Testis (tissue), 3 donors: ENCODE data around the gene PODXL2. TPM values are rescaled to one million over a fixed set of nuclear protein-coding genes. Genes with fewer than 3 reads are reported as not detected.

ENCODE experiments used
- DNase-seq: peaks from one replicate; pipeline ENCODE4 v3.0.0-alpha.2; 2019
- H3K27ac ChIP-seq, 2 donors: fragments of 200-600 bp; sonication (generic); one replicate each; pipeline ENCODE4 v1.5.1; 2019
- H3K27me3 ChIP-seq: fragments of 200-600 bp; sonication (generic); one replicate; pipeline ENCODE4 v1.5.1; 2019
- H3K36me3 ChIP-seq: fragments of 200-600 bp; sonication (generic); one replicate; pipeline ENCODE4 v1.5.1; 2017; ENCODE audit warnings: low read depth; ENCODE audit errors: missing control alignments
- H3K4me1 ChIP-seq: fragments of 200-600 bp; sonication (generic); one replicate; pipeline ENCODE4 v1.5.1; 2019
- H3K4me3 ChIP-seq, 2 donors: fragments of 200-600 bp; sonication (generic); one replicate each; pipeline ENCODE4 v1.5.1; 2017 to 2019
- H3K9me3 ChIP-seq: fragments of 200-600 bp; sonication (generic); one replicate; pipeline ENCODE4 v1.5.1; 2017
- CTCF ChIP-seq, 3 experiments: fragments of 450-650 bp in 2 of 3; fragments of 200-600 bp in 1 of 3; sonication (generic) in 1 of 3; IDR thresholded peaks; one replicate each; pipeline ENCODE4 v1.5.1; 2016 to 2019; ENCODE audit warnings: antibody characterized with exemption in 3 of 3, mild to moderate bottlenecking in 2 of 3, moderate library complexity in 1 of 3
- POLR2A ChIP-seq: fragments of 450-650 bp; IDR thresholded peaks from one replicate; pipeline ENCODE4 v1.6.1; 2017; ENCODE audit warnings: antibody characterized with exemption, mild to moderate bottlenecking, moderate library complexity
- WGBS, 2 donors: methylation state at CpG; one replicate each; pipeline ENCODE4 v1.1.5; 2018; 5-methylcytosine and 5-hydroxymethylcytosine counted together
- intact Hi-C: fragments of 100-400 bp; cut with DNase I; formaldehyde crosslinking; loops from one replicate; pipeline ENCODE4 v1.15.1; 2023; ENCODE audit warnings: low total_unique reads
- polyA plus RNA-seq: library from polyadenylated mRNA; stranded (reverse); fragments of 350-450 nt; fragmentation: Illumina TruSeq; extraction: RNeasy Lipid Tissue Mini Kit (QIAGEN cat#74804); gene quantifications from one replicate; pipeline ENCODE4 v1.2.3, GENCODE V29; 2014; ENCODE audit warnings: low read depth, low replicate concordance; ENCODE audit not compliant: insufficient read depth
- total RNA-seq, 2 donors: library from RNA; depleted of rRNA; stranded (reverse); fragments of >200 nt; gene quantifications; one replicate each; pipeline ENCODE4 v1.2.3, GENCODE V29; 2016

Gene PODXL2
- total and polyA plus RNA-seq, 3 donors from 2014 or later: 51.3 to 88.8 (median 71.9) TPM

GRCh38 chr3:127673191-127674100 lies 44.5 kb downstream of the PODXL2 start:
- peak overlapping the region; percentile 33 to 88 for H3K27ac ChIP-seq
- TF ChIP-seq POLR2A (no peak), CTCF (IDR thresholded peaks at IDR 0.05) (no peak)
- peaks cover 17% of the 10 kb centered on the region for H3K4me1 ChIP-seq
- intact Hi-C loops: no loop called here
- no peaks in the 10 kb centered on the region for H3K27me3 ChIP-seq
- no peaks in the 10 kb centered on the region for H3K36me3 ChIP-seq
- peak; percentile 36 for DNase-seq
- peak overlapping the region; percentile 82 to 84 for H3K4me3 ChIP-seq
- WGBS, 2 donors: 12 to 25% methylated on average over 15 to 49 of the region's 51 CpGs
- no peaks in the 10 kb centered on the region for H3K9me3 ChIP-seq

- 70 to 75% methylated on average over 16 to 17 of the region's 17 CpGs for WGBS, 2 donors
- Histone ChIP-seq H3K27me3 (no peaks in the 10 kb centered on the region), H3K4me1 (peaks cover 17% of the 10 kb centered on the region), H3K36me3 (no peaks in the 10 kb centered on the region), H3K4me3 (peak overlapping the region in 1 of 2 donors; percentile 82), H3K9me3 (no peaks in the 10 kb centered on the region), H3K27ac (peak overlapping the region in 1 of 2 donors; percentile 88)
- DNase-seq: no peak
- no peak for TF ChIP-seq POLR2A
- no peak for TF ChIP-seq CTCF (IDR thresholded peaks at IDR 0.05)
- intact Hi-C loops: no loop called here
Observed at GRCh38 chr3:127674101-127674721, 45.2 kb downstream of the PODXL2 start.

GRCh38 chr3:127674790-127675189 lies 45.8 kb downstream of the PODXL2 start:
- H3K9me3 ChIP-seq: no peaks in the 10 kb centered on the region
- no peak overlapping the region for H3K4me3 ChIP-seq
- DNase-seq: no peak
- peaks cover 17% of the 10 kb centered on the region for H3K4me1 ChIP-seq
- H3K27me3 ChIP-seq: no peaks in the 10 kb centered on the region
- TF ChIP-seq POLR2A: no peak
- no peak for TF ChIP-seq CTCF (IDR thresholded peaks at IDR 0.05)
- WGBS, 2 donors: 88 to 92% methylated on average over 8 of the region's 8 CpGs
- intact Hi-C loops: no loop called here
- no peak overlapping the region for H3K27ac ChIP-seq
- no peaks in the 10 kb centered on the region for H3K36me3 ChIP-seq

GRCh38 chr3:127675651-127676391 lies 46.8 kb downstream of the PODXL2 start:
- Histone ChIP-seq H3K4me1 (peaks cover 17% of the 10 kb centered on the region), H3K27me3 (no peaks in the 10 kb centered on the region), H3K36me3 (no peaks in the 10 kb centered on the region), H3K4me3 (no peak overlapping the region), H3K9me3 (no peaks in the 10 kb centered on the region), H3K27ac (no peak overlapping the region)
- no peak for DNase-seq
- TF ChIP-seq POLR2A (no peak), CTCF (IDR thresholded peaks at IDR 0.05) (no peak)
- intact Hi-C loops: no loop called here
- WGBS, 2 donors: 88 to 93% methylated on average over 19 to 29 of the region's 29 CpGs
